Activated T-helper 1 cell treated with anti-CD3 and anti-CD28 coated beads, Interleukin-12 subunit alpha, Interleukin-12 subunit beta, Interleukin-2, Interleukin-4 antibody, amounts not matched to agents 30 ng/mL and 10 ng/mL and 1 ng/mL, durations not matched to agents 14 hours and 24 hours and 36 hours (primary cell): ENCODE results near the gene KRT3. TPM values are rescaled to one million over a fixed set of nuclear protein-coding genes. Genes with fewer than 3 reads are reported as not detected.

Experiments used
- DNase-seq: peaks from one replicate; pipeline ENCODE4 v3.0.0; 2021; ENCODE audit warnings: low spot score
- H3K27ac Mint-ChIP-seq: one replicate; pipeline ENCODE4 v1.8.0; 2021; ENCODE audit warnings: mild to moderate bottlenecking, mixed read lengths
- H3K27me3 Mint-ChIP-seq: one replicate; pipeline ENCODE4 v1.8.0; 2022; ENCODE audit warnings: mild to moderate bottlenecking, moderate library complexity, mixed read lengths; ENCODE audit not compliant: insufficient read depth
- H3K36me3 Mint-ChIP-seq: one replicate; pipeline ENCODE4 v1.8.0; 2021; ENCODE audit warnings: low read depth, mixed read lengths
- H3K4me1 Mint-ChIP-seq: one replicate; pipeline ENCODE4 v1.8.0; 2021; ENCODE audit warnings: low read depth, mixed read lengths
- H3K4me3 Mint-ChIP-seq: one replicate; pipeline ENCODE4 v1.8.0; 2021; ENCODE audit warnings: mild to moderate bottlenecking, moderate library complexity, mixed read lengths
- H3K9me3 Mint-ChIP-seq: one replicate; pipeline ENCODE4 v1.8.0; 2021; ENCODE audit warnings: mixed read lengths
- intact Hi-C: fragments of 100-400 bp; cut with micrococcal nuclease; formaldehyde crosslinking; loops from one replicate; pipeline ENCODE4 v1.15.1; 2024
- total RNA-seq: library from RNA; stranded (reverse); gene quantifications from 2 replicates; pipeline ENCODE4 v1.2.3, GENCODE V29; 2022

The KRT3 gene
- total RNA-seq, 1 donor from 2014 or later, result 0.08 TPM

DNA sequence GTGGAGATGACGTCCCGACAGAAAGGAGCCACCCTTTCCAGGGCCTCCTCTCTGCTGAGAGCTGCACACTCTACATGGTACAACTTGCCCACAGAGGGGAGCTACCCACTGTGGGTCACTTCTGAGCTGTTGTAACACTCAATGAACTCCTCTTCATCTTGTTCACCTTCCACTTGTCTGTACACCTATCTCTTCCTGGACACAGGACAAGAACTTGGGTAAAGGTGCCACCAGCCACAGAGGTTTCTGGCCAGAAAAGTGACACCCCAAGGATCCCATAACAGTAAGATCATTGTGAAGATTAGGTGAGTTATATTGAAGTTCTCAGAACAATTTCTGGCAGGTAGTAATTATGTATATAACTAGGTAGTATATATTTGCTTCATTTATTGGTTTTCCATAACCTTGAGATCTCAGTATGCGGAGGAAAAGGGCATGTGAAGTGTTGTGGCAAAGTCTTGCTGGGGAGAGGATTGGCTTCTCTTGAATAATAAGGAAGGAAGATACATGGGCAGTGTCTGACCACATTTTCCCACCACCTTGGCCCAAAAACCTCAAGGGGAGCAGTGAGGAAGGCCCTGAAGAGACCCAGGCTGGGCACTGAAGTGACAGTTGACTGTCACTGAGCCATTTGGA is 53.0 kb downstream of the KRT3 start:
- Mint-ChIP-seq H3K36me3 (no peaks in the 10 kb centered on the region), H3K4me3 (no peak overlapping the region), H3K9me3 (no peaks in the 10 kb centered on the region), H3K4me1 (no peaks in the 10 kb centered on the region), H3K27ac (no peak overlapping the region), H3K27me3 (no peaks in the 10 kb centered on the region)
- intact Hi-C loops, result no loop called here
- no peak for DNase-seq

DNA sequence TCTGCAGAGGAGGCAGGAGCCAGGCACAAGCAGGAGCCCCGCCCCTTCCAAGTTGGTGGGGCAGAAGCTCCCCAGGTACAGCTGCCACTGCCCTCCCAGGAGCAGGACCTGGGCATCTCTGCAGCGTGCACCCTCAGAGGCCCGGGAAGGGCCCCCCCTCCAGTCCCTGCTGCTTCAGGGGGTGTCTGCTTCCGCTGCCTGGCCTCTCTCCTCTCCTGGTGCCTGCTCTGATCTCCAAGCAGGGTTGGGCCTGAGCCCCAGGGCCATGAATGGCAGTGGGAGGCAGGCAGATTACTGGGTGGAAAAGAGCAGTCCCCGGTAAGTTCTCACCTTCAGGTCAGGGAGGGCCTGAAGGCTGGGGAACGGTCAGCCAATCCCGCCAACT is 53.7 kb downstream of the KRT3 start:
- intact Hi-C loops, result no loop called here
- Mint-ChIP-seq H3K27ac (no peak overlapping the region), H3K36me3 (no peaks in the 10 kb centered on the region), H3K4me3 (no peak overlapping the region), H3K27me3 (no peaks in the 10 kb centered on the region), H3K9me3 (no peaks in the 10 kb centered on the region), H3K4me1 (no peaks in the 10 kb centered on the region)
- no peak for DNase-seq

DNA sequence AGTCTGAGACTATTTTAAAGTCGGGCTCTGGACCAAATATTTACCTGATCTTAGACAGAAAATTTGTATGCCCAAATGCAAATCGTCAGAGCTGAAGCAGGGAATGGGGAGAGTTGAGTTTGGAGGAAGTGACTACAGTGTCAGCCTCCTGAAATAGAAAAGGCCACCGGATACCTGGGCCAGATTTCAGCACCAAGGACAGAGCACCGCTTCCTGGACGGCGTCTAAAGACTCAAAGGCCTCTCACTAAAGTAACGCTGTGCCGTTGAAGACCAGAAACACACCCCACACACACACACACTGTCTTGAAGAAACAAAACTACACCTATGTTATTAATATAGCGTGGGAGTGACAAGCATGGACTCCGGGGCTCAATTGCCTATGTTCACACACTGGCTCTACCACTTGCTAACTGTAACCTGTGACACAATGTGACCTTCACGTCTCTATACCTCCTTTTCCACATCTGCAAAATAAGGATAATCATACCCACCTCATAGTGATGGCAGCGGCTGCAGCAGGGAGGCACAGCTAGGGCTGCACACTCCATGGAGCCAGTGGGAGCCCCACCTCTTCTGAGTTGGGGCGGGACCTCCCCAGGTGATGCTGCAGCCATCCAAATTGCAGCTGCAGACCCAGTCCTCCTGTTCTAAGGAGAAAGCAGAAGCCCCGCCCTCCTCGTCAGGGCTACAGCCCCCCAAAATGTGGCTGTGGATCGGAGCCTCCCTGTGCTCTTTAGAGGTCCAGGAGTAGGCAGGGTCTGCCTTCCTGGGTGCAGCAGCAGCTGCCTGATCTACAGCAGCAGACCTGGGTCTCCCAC is 54.3 kb downstream of the KRT3 start:
- Mint-ChIP-seq H3K9me3 (no peaks in the 10 kb centered on the region), H3K27ac (no peak overlapping the region), H3K36me3 (no peaks in the 10 kb centered on the region), H3K4me3 (no peak overlapping the region), H3K27me3 (peaks cover under 1% of the 10 kb centered on the region), H3K4me1 (no peaks in the 10 kb centered on the region)
- DNase-seq, result peak; percentile 57
- intact Hi-C loops, result no loop called here

DNA sequence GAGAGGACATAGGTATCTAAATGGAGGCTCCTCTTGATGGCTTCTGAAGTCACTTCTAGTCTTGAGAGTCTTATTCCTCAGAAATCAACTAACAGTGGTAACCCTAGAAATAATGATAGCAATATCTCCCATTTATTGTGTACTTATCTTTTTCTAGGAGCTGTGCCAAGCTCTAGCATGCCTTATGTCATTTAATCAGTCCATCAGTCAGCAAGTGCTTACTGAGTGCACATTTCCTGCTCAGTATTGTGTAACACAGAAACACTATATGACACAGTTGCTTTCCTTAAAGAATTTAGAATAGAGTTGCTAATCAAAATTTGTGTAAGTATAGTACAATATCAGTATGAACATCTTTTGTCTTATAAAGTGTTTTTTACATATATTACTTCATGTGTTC is 55.3 kb downstream of the KRT3 start:
- Mint-ChIP-seq H3K36me3 (no peaks in the 10 kb centered on the region), H3K4me3 (no peak overlapping the region), H3K4me1 (no peaks in the 10 kb centered on the region), H3K27me3 (peaks cover 3% of the 10 kb centered on the region), H3K9me3 (no peaks in the 10 kb centered on the region), H3K27ac (no peak overlapping the region)
- intact Hi-C loops, result no loop called here
- DNase-seq, result no peak

DNA sequence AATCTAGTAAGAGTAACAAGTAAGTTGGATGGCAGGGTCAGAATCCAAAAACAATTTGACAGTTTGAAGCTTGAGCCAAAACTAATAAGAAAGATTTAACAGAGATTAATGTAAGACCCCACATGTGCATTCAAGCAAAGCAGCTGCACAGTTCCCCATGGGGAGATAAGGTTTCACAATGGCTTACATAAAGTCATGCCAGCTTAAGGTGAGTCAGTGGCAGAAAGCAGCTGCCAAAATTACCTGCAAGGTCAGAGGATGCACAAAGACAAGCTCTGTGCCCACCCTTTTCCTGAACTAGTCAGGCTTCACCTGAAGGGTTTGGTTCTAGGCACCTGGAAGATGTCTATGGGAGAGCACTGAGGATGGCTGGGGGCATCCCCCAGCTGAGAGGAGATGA is 56.0 kb downstream of the KRT3 start:
- no peak overlapping the region for H3K4me3 Mint-ChIP-seq
- no peaks in the 10 kb centered on the region for H3K36me3 Mint-ChIP-seq
- no peak for DNase-seq
- no peak overlapping the region for H3K27ac Mint-ChIP-seq
- intact Hi-C loops, result no loop called here
- peaks cover 3% of the 10 kb centered on the region for H3K27me3 Mint-ChIP-seq
- no peaks in the 10 kb centered on the region for H3K9me3 Mint-ChIP-seq
- no peaks in the 10 kb centered on the region for H3K4me1 Mint-ChIP-seq

Other genes with a start within 250 kb of the KRT3 start
- gene KRT71, start 243.0 kb downstream of the KRT3 start, total RNA-seq, result not detected in 2 replicates
- gene KRT74, start 222.3 kb downstream of the KRT3 start, total RNA-seq, result not detected in 2 replicates
- gene KRT72, start 194.7 kb downstream of the KRT3 start, total RNA-seq, result not detected in 2 replicates
- not detected in 2 replicates for gene KRT73, start 177.6 kb downstream of the KRT3 start, total RNA-seq
- gene KRT2, start 143.9 kb downstream of the KRT3 start, total RNA-seq, result not detected in 2 replicates
- gene KRT1, start 115.7 kb downstream of the KRT3 start, total RNA-seq, result not detected in 2 replicates
- gene KRT77, start 92.6 kb downstream of the KRT3 start, total RNA-seq, result not detected in 2 replicates
- not detected in 2 replicates for gene KRT76, start 18.8 kb downstream of the KRT3 start, total RNA-seq
- gene KRT4, start 18.0 kb upstream of the KRT3 start, total RNA-seq, result not detected in 2 replicates
- not detected in 2 replicates for gene KRT79, start 38.2 kb upstream of the KRT3 start, total RNA-seq
- gene KRT78, start 52.9 kb upstream of the KRT3 start, total RNA-seq, result not detected in 2 replicates
- 0.23 TPM in 1 of 2 replicates, not detected in the other for gene KRT8, start 109.0 kb upstream of the KRT3 start, total RNA-seq
- gene KRT18, start 153.0 kb upstream of the KRT3 start, total RNA-seq, result 3.2 and 3.9 TPM in 2 replicates
- 463 and 473 TPM in 2 replicates for gene EIF4B, start 210.3 kb upstream of the KRT3 start, total RNA-seq